Neural cell (in vitro differentiated cells): ENCODE data around the gene SMCO2. TPM values are rescaled to one million over a fixed set of nuclear protein-coding genes. Genes with fewer than 3 reads are reported as not detected.

Source experiments
- H2AFZ ChIP-seq: fragments of 200-600, 300-800 bp; sonication (generic), shearing (Covaris generic); 2 replicates; pipeline ENCODE4 v1.6.0; 2014; ENCODE audit warnings: low read depth, mild to moderate bottlenecking, antibody characterized with exemption, low read length, moderate library complexity
- H3F3A ChIP-seq: fragments of 200-600 bp; shearing (Covaris generic); 2 replicates; pipeline ENCODE4 v1.6.1; 2016; ENCODE audit warnings: mild to moderate bottlenecking, moderate library complexity, mixed read lengths, antibody characterized with exemption, low read length; ENCODE audit not compliant: insufficient read depth, poor library complexity, severe bottlenecking
- H3K27ac ChIP-seq: fragments of 200-600, 300-800 bp; sonication (generic), shearing (Covaris generic); 2 replicates; pipeline ENCODE4 v1.5.1; 2014; ENCODE audit warnings: mild to moderate bottlenecking, low read length, moderate library complexity
- H3K27me3 ChIP-seq: fragments of 300-800, 200-600 bp; sonication (generic), shearing (Covaris generic); 2 replicates; pipeline ENCODE4 v1.6.0; 2014; ENCODE audit warnings: mild to moderate bottlenecking, low read depth, low read length, moderate library complexity; ENCODE audit not compliant: insufficient read depth
- H3K36me3 ChIP-seq: fragments of 300-800, 200-600 bp; sonication (generic), shearing (Covaris generic); 2 replicates; pipeline ENCODE4 v1.5.1; 2014; ENCODE audit warnings: mild to moderate bottlenecking, antibody characterized with exemption, low read length, moderate library complexity; ENCODE audit not compliant: insufficient read depth
- H3K4me2 ChIP-seq: fragments of 300-800, 200-600 bp; sonication (generic), shearing (Covaris generic); 2 replicates; pipeline ENCODE4 v1.6.0; 2014; ENCODE audit warnings: mild to moderate bottlenecking, low read length
- H3K4me3 ChIP-seq: fragments of 300-800, 200-600 bp; sonication (generic), shearing (Covaris generic); 2 replicates; pipeline ENCODE4 v1.5.1; 2014; ENCODE audit warnings: mild to moderate bottlenecking, low read length, moderate library complexity
- H3K79me2 ChIP-seq: fragments of 200-600 bp; shearing (Covaris generic); replicated peaks from 2 replicates; pipeline ENCODE4 v1.6.0; 2014; ENCODE audit warnings: mild to moderate bottlenecking, low read length, moderate library complexity; ENCODE audit not compliant: insufficient read depth
- H3K9ac ChIP-seq: fragments of 300-800, 200-600 bp; sonication (generic), shearing (Covaris generic); 2 replicates; pipeline ENCODE4 v1.6.1; 2016; ENCODE audit warnings: mild to moderate bottlenecking, low read length, mixed read lengths
- H3K9me2 ChIP-seq: fragments of 200-600 bp; shearing (Covaris generic); 2 replicates; pipeline ENCODE4 v1.6.1; 2016; ENCODE audit warnings: mild to moderate bottlenecking, low read length, mixed read lengths; ENCODE audit not compliant: insufficient read depth
- H3K9me3 ChIP-seq: fragments of 200-600, 300-800 bp; sonication (generic), shearing (Covaris generic); 2 replicates; pipeline ENCODE4 v1.6.1; 2016; ENCODE audit warnings: mild to moderate bottlenecking, mixed run types, low read length, moderate library complexity, mixed read lengths
- H4K20me1 ChIP-seq: fragments of 200-600 bp; shearing (Covaris generic); 2 replicates; pipeline ENCODE4 v1.6.1; 2016; ENCODE audit warnings: mild to moderate bottlenecking, mixed run types; ENCODE audit not compliant: insufficient read depth
- EP300 ChIP-seq: fragments of 450-650 bp; conservative IDR thresholded peaks from 2 replicates; pipeline ENCODE4 v1.6.1; 2014; ENCODE audit warnings: antibody characterized with exemption, mild to moderate bottlenecking, moderate library complexity; ENCODE audit not compliant: poor library complexity, severe bottlenecking
- EZH2 ChIP-seq: fragments of 200-600, 300-800 bp; shearing (Covaris generic), sonication (generic); IDR thresholded peaks from 2 replicates; pipeline ENCODE4 v1.6.1; 2014; ENCODE audit warnings: antibody characterized with exemption, low read length, borderline replicate concordance, mild to moderate bottlenecking; ENCODE audit not compliant: insufficient read depth, poor library complexity, severe bottlenecking
- MXI1 ChIP-seq: fragments of 450-650 bp; conservative IDR thresholded peaks from 2 replicates; pipeline ENCODE4 v1.6.1; 2014; ENCODE audit warnings: antibody characterized with exemption, mild to moderate bottlenecking; ENCODE audit not compliant: poor library complexity, severe bottlenecking
- POLR2AphosphoS5 ChIP-seq: IDR thresholded peaks from 2 replicates; pipeline ENCODE4 v1.6.1; 2012
- RAD21 ChIP-seq: fragments of 450-650 bp; conservative IDR thresholded peaks from 2 replicates; pipeline ENCODE4 v1.6.1; 2014; ENCODE audit warnings: antibody characterized with exemption, mild to moderate bottlenecking, moderate library complexity
- SMC3 ChIP-seq: fragments of 450-650 bp; conservative IDR thresholded peaks from 2 replicates; pipeline ENCODE4 v1.6.1; 2014; ENCODE audit warnings: antibody characterized with exemption, mild to moderate bottlenecking, moderate library complexity; ENCODE audit not compliant: poor library complexity
- TAF1 ChIP-seq: IDR thresholded peaks from 2 replicates; pipeline ENCODE4 v1.6.1; 2012; ENCODE audit warnings: low read depth
- polyA plus RNA-seq: library from polyadenylated mRNA; depleted of rRNA; stranded (reverse); fragments of >200 nt; gene quantifications from 2 replicates; pipeline ENCODE4 v1.2.3, GENCODE V29; 2014
- TF ChIP-seq, protein P1 (sequence below): IDR thresholded peaks from 2 replicates; pipeline ENCODE4 v1.6.1; 2012; ENCODE audit warnings: borderline replicate concordance
- TF ChIP-seq, protein P2 (sequence below): fragments of 450-650 bp; IDR thresholded peaks from 2 replicates; pipeline ENCODE4 v1.5.1; 2014; ENCODE audit warnings: antibody characterized with exemption, mild to moderate bottlenecking, moderate library complexity; ENCODE audit not compliant: poor library complexity, severe bottlenecking

SMCO2 gene
- polyA plus RNA-seq, 1 donor from 2014 or later: not detected

- no peaks in the 10 kb centered on the region for H3K9me3 ChIP-seq
- H3K9ac ChIP-seq: peak overlapping the region; percentile 80
- no peaks in the 10 kb centered on the region for H3K36me3 ChIP-seq
- H3K4me2 ChIP-seq: peak overlapping the region; percentile 57
- H3K4me3 ChIP-seq: peak overlapping the region; percentile 86
- no peaks in the 10 kb centered on the region for H3K27me3 ChIP-seq
- H3K27ac ChIP-seq: peak overlapping the region; percentile 91
- TF ChIP-seq, protein P1, sequence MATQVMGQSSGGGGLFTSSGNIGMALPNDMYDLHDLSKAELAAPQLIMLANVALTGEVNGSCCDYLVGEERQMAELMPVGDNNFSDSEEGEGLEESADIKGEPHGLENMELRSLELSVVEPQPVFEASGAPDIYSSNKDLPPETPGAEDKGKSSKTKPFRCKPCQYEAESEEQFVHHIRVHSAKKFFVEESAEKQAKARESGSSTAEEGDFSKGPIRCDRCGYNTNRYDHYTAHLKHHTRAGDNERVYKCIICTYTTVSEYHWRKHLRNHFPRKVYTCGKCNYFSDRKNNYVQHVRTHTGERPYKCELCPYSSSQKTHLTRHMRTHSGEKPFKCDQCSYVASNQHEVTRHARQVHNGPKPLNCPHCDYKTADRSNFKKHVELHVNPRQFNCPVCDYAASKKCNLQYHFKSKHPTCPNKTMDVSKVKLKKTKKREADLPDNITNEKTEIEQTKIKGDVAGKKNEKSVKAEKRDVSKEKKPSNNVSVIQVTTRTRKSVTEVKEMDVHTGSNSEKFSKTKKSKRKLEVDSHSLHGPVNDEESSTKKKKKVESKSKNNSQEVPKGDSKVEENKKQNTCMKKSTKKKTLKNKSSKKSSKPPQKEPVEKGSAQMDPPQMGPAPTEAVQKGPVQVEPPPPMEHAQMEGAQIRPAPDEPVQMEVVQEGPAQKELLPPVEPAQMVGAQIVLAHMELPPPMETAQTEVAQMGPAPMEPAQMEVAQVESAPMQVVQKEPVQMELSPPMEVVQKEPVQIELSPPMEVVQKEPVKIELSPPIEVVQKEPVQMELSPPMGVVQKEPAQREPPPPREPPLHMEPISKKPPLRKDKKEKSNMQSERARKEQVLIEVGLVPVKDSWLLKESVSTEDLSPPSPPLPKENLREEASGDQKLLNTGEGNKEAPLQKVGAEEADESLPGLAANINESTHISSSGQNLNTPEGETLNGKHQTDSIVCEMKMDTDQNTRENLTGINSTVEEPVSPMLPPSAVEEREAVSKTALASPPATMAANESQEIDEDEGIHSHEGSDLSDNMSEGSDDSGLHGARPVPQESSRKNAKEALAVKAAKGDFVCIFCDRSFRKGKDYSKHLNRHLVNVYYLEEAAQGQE: no peak
- TF ChIP-seq MXI1 (no peak), TAF1 (no peak), EZH2 (no peak), RAD21 (no peak), EP300 (no peak), SMC3 (no peak), POLR2AphosphoS5 (no peak)
- TF ChIP-seq, protein P2, sequence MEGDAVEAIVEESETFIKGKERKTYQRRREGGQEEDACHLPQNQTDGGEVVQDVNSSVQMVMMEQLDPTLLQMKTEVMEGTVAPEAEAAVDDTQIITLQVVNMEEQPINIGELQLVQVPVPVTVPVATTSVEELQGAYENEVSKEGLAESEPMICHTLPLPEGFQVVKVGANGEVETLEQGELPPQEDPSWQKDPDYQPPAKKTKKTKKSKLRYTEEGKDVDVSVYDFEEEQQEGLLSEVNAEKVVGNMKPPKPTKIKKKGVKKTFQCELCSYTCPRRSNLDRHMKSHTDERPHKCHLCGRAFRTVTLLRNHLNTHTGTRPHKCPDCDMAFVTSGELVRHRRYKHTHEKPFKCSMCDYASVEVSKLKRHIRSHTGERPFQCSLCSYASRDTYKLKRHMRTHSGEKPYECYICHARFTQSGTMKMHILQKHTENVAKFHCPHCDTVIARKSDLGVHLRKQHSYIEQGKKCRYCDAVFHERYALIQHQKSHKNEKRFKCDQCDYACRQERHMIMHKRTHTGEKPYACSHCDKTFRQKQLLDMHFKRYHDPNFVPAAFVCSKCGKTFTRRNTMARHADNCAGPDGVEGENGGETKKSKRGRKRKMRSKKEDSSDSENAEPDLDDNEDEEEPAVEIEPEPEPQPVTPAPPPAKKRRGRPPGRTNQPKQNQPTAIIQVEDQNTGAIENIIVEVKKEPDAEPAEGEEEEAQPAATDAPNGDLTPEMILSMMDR: no peak
- H3K79me2 ChIP-seq: peaks cover 17% of the 10 kb centered on the region
- no peaks in the 10 kb centered on the region for H3K9me2 ChIP-seq
- H3F3A ChIP-seq: no peaks in the 10 kb centered on the region
- no peaks in the 10 kb centered on the region for H4K20me1 ChIP-seq
- H2AFZ ChIP-seq: peak overlapping the region; percentile 86
Observed at GRCh38 chr12:27523305-27523641, 76.7 kb downstream of the SMCO2 start.

- H3K9ac ChIP-seq: peak within 1 kb of the TSS; percentile 80
- peak within 1 kb of the TSS; percentile 63 for H3K4me2 ChIP-seq
- peak within 1 kb of the TSS; percentile 86 for H2AFZ ChIP-seq
- H3K27ac ChIP-seq: peak within 1 kb of the TSS; percentile 91
- H3K36me3 ChIP-seq: no peaks in the 10 kb centered on the region
- no peaks in the 10 kb centered on the region for H3K9me3 ChIP-seq
- H3K79me2 ChIP-seq: peaks cover 17% of the 10 kb centered on the region
- H3K27me3 ChIP-seq: no peaks in the 10 kb centered on the region
- H3K4me3 ChIP-seq: peak within 1 kb of the TSS; percentile 86
- H3K9me2 ChIP-seq: no peaks in the 10 kb centered on the region
- TF ChIP-seq, protein P2: peak; percentile 66
- TF ChIP-seq EP300 (peak; percentile 37), MXI1 (peak; percentile 94), POLR2AphosphoS5 (peak; percentile 93), SMC3 (peak; percentile 63), EZH2 (no peak), TAF1 (peak; percentile 86), RAD21 (peak; percentile 53)
- TF ChIP-seq, protein P1: peak; percentile 89
- H4K20me1 ChIP-seq: no peaks in the 10 kb centered on the region
- no peaks in the 10 kb centered on the region for H3F3A ChIP-seq
Observed at GRCh38 chr12:27523642-27524493, 77.3 kb downstream of the SMCO2 start, which contains the start of gene PPFIBP1. TSS of gene PPFIBP1 (plus strand) at chr12:27524206. CDS start at chr12:27633397, 109,191 bp downstream.
